Astrocyte (in vitro differentiated cells and primary cell): ENCODE measurements around the gene TERB2.
"Not testable (repeated sequence)": the region's sequence is repeated elsewhere in the genome, so short reads cannot be mapped to it uniquely, and the experiment has no call there.

ENCODE experiments used
- CTCF ChIP-seq: IDR thresholded peaks from 2 replicates; pipeline ENCODE4 v1.5.1; 2011; ENCODE audit warnings: low read depth, mild to moderate bottlenecking, inconsistent platforms, low read length, moderate library complexity; ENCODE audit not compliant: insufficient read depth
- EZH2 ChIP-seq: IDR thresholded peaks from 2 replicates; pipeline ENCODE4 v1.6.1; 2012; ENCODE audit warnings: mild to moderate bottlenecking, low read length, inconsistent platforms; ENCODE audit not compliant: insufficient read depth

GRCh38 chr15:44979617-44980339 lies 23.3 kb downstream of the TERB2 start:
- TF ChIP-seq CTCF, EZH2: not testable (repeated sequence)
